ENCODE data around the gene ATP2B2.
A peak's percentile ranks its signal among the peaks of the same experiment; 100 is the strongest.

ATP2B2 gene

DNA sequence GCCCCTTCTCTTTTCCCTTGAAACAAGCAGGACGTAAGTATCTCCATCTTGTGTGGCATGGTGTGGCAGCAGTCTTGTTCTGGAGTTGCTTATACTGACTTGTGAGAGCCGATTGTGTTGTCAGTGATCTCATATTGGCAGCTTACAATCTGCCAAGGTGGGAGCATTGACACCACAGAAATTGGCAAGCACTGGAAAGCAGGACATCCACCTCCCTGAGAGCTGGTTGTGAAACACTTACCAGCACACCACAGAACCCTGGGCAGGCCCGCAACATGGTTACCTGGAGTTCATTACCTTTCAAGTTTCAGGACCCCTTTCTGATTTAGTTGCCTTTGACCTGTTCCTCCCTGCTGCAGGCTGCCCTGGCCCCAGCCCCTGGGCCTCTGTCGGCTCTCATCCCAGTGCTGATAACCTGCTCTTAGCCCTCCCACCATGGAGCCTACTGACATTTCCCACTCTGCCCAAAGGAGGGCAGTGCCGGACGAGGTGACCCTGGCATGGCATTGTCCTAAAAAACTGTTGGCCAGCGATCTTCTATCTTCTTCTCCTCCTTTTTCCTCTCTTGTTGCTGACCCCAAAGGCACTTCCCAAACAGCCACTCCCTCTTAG lies 10.6 kb upstream of the ATP2B2 start:
- peak; percentile 29; the same call in 1 of the 3 replicates for ATAC-seq

DNA sequence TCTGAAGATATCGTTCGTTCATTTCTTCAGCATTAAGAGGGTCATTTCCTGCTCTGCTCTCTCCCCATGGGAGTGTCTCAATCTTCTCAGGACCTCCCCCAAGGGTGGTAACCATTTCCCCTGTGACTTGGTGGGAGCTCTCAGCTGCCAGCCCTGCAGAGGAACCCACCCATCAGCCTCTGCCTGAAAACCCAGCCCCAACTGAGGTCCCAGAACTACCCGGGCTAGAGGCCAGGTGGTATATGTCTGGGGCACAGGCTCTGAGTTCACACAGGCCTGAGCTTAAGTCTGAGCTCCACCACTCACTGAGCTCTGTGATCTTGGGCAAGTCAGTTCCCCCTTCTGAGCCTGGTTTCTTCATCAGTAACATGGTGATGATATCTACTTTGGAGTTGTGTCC lies 10.0 kb upstream of the ATP2B2 start:
- no peak for TF ChIP-seq OSR1 (CRISPR knock-in tag; IDR thresholded peaks at IDR 0.05)
- no peak for TF ChIP-seq ESRRG (CRISPR knock-in tag; IDR thresholded peaks at IDR 0.05)
- ATAC-seq, result no peak

More for the DNA sequence above, 10.6 kb upstream of the ATP2B2 start:
- TF ChIP-seq RARB (CRISPR knock-in tag; IDR thresholded peaks at IDR 0.05) (no peak), ZNF8 (CRISPR knock-in tag; IDR thresholded peaks at IDR 0.05) (no peak), ARNTL (CRISPR knock-in tag; IDR thresholded peaks at IDR 0.05; ENCODE audit: borderline replicate concordance, low read depth) (no peak), ZNF70 (CRISPR knock-in tag; IDR thresholded peaks at IDR 0.05) (no peak), POU6F1 (CRISPR knock-in tag; IDR thresholded peaks at IDR 0.05; ENCODE audit: borderline replicate concordance, low read depth) (no peak), TOX (CRISPR knock-in tag; IDR thresholded peaks at IDR 0.05; ENCODE audit: borderline replicate concordance) (no peak), ISL1 (CRISPR knock-in tag; IDR thresholded peaks at IDR 0.05) (no peak), ZC3H10 (CRISPR knock-in tag; IDR thresholded peaks at IDR 0.05) (no peak)

DNA sequence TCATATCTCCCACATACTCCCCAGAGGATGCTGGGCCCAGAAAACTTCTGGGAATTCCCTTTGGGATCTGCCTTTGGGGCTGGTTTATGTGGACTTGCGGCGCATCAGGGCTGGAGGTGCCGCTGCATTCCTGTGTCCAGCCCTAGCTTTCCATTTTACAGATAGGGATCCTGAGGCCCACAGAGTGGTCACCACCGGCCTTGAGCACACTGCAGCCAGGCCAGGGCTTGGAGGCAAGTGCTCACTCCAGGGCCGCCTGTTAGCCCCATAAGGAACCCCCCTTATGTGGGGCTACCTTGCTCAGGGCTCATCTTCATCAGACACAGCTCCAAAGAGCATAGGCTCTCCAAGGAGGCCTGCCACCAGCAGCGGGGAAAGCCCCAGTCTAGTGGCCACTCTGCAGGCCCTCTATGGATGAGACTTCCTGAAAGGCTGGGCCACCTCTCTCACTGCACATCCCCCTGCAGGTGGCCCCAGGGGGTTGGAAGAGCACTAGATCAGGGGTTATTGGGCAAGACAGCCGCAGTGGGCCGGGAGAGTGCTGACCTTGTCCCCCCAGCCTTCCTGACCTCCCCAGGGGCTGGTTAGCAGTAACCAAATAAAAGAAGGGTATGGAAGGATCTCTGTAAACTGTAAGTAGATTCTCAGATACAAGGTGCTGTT lies 9.2 kb upstream of the ATP2B2 start:
- no peak for ATAC-seq
- TF ChIP-seq POU6F1 (CRISPR knock-in tag; IDR thresholded peaks at IDR 0.05; ENCODE audit: borderline replicate concordance, low read depth), result no peak

- ATAC-seq, result no peak
Observed at GRCh38 chr3:10513306-10513705, 7.9 kb upstream of the ATP2B2 start.

GRCh38 chr3:10512687-10513086 lies 7.3 kb upstream of the ATP2B2 start:
- ATAC-seq, result no peak
- no peak for TF ChIP-seq OSR1 (CRISPR knock-in tag; IDR thresholded peaks at IDR 0.05)
- no peak for TF ChIP-seq RARB (CRISPR knock-in tag; IDR thresholded peaks at IDR 0.05)
- no peak for TF ChIP-seq PATZ1 (CRISPR knock-in tag; IDR thresholded peaks at IDR 0.05; ENCODE audit: borderline replicate concordance)
- TF ChIP-seq ZNF565 (CRISPR knock-in tag; conservative IDR thresholded peaks at IDR 0.05; ENCODE audit: low read depth), result no peak
- TF ChIP-seq PPARA (CRISPR knock-in tag; IDR thresholded peaks at IDR 0.05; ENCODE audit: borderline replicate concordance), result no peak
- no peak for TF ChIP-seq TCF4 (CRISPR knock-in tag; IDR thresholded peaks at IDR 0.05; ENCODE audit: borderline replicate concordance)
- no peak for TF ChIP-seq BACH2 (CRISPR knock-in tag; IDR thresholded peaks at IDR 0.05; ENCODE audit: borderline replicate concordance)

More at GRCh38 chr3:10513306-10513705, 7.9 kb upstream of the ATP2B2 start:
- TF ChIP-seq ZFP3 (CRISPR knock-in tag; IDR thresholded peaks at IDR 0.05) (no peak), GLIS3 (CRISPR knock-in tag; IDR thresholded peaks at IDR 0.05) (no peak), OSR1 (CRISPR knock-in tag; IDR thresholded peaks at IDR 0.05) (no peak), ZFP30 (CRISPR knock-in tag; IDR thresholded peaks at IDR 0.05) (no peak), ZC3H10 (CRISPR knock-in tag; IDR thresholded peaks at IDR 0.05) (no peak)

GRCh38 chr3:10511809-10512494 lies 6.6 kb upstream of the ATP2B2 start:
- no peak for TF ChIP-seq PATZ1 (CRISPR knock-in tag; IDR thresholded peaks at IDR 0.05; ENCODE audit: borderline replicate concordance)
- peak; percentile 30; the same call in 2 of the 3 replicates for ATAC-seq

Data from SK-N-SH treated with all-trans-retinoic acid at 6 μM for 48 hours (cell line).